Nasal cavity respiratory epithelium epithelial cell of viscerocranial mucosa (primary cell): ENCODE measurements around the gene ERP44. TPM values are rescaled to one million over a fixed set of nuclear protein-coding genes. Genes with fewer than 3 reads are reported as not detected.

Experiments
- total RNA-seq: library from RNA; depleted of rRNA; stranded (reverse); fragments of >200 nt; gene quantifications from 2 replicates; pipeline ENCODE4 v1.2.3, GENCODE V29; 2014

Gene ERP44
- total RNA-seq, result 12.0 and 19.2 TPM in 2 replicates

DNA sequence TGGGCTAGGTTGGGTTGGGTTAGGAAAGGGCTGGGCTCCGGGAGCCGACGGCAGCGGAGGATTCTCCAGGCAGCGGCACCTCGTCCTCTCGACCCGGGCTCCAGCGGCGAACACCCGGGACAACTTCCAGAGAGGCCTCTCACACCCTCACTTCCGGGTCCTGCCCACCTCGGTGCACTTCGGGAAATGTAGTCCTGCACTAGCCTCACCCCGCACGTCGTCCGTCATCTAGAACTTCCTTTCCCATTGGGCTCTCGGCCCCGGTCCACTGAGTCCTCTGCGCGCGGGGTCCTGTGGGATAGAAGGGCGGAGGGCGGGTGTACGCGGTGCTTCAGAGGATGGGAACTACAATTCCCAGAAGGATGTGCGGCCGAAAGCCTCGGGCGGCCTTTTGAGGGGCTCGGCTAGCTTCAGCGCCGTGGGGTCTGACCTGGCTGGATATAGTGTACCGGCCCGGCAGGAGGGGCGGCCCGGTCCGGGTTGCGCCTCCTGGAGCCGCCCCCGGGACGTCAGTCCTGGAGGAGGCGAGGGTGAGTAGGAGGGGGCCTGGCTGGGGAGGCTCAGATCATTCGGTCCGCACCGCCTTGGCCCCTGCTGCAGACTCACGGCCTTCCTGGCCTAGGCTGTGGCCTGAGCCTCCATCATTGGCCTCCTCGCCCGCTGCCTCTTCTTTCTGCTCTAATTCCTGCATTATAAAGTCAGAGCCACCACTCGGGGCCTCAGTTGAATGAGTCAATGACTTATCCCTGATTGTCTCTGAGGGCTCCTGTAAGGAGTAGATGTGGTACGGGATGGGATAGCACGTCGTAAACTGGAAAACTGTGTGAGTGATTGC is at the start of gene ERP44, which contains the start of gene INVS:
ERP44 (minus strand) TSS at position 114 of the 835 bp plus-strand sequence. CDS start 160 bp downstream, outside the sequence.
INVS (plus strand) TSS at position 357 of the 835 bp plus-strand sequence. CDS start 5,279 bp downstream, outside the sequence.

Other genes with a start within 250 kb of the ERP44 start
- gene STX17, start 192.3 kb downstream of the ERP44 start, total RNA-seq, result 22.2 and 31.3 TPM in 2 replicates
- gene INVS, start 243 bp upstream of the ERP44 start, total RNA-seq, result 20.2 and 38.4 TPM in 2 replicates